HG02759 (cell line): ENCODE results near the gene CPEB1.
"Not testable (repeated sequence)": the region's sequence is repeated elsewhere in the genome, so short reads cannot be mapped to it uniquely, and the experiment has no call there.

Experiments
- ATAC-seq: cut with Tn5 transposase; IDR thresholded peaks from one replicate; pipeline ENCODE4 v1.9.1; 2021; ENCODE audit warnings: mild to moderate bottlenecking, moderate library complexity; ENCODE audit not compliant: unreplicated experiment

The CPEB1 gene

GRCh38 chr15:82530606-82531379 is 116.4 kb downstream of the CPEB1 start:
- ATAC-seq = peak; percentile 86

- no peak for ATAC-seq
These were observed 117.2 kb downstream of the CPEB1 start for GRCh38 chr15:82530006-82530405.

GRCh38 chr15:82513587-82513986 is 133.6 kb downstream of the CPEB1 start:
- not testable (repeated sequence) for ATAC-seq

- ATAC-seq = not testable (repeated sequence)
These were observed 139.5 kb downstream of the CPEB1 start for GRCh38 chr15:82507693-82508092.

- ATAC-seq = not testable (repeated sequence)
These were observed 140.1 kb downstream of the CPEB1 start for GRCh38 chr15:82507087-82507486.

GRCh38 chr15:82505842-82506241 is 141.3 kb downstream of the CPEB1 start:
- not testable (repeated sequence) for ATAC-seq

GRCh38 chr15:82504074-82504473 is 143.1 kb downstream of the CPEB1 start:
- ATAC-seq = not testable (repeated sequence)

GRCh38 chr15:82502700-82503339 is 144.3 kb downstream of the CPEB1 start:
- ATAC-seq = not testable (repeated sequence)

GRCh38 chr15:82500772-82501171 is 146.4 kb downstream of the CPEB1 start:
- not testable (repeated sequence) for ATAC-seq

GRCh38 chr15:82497978-82498377 is 149.2 kb downstream of the CPEB1 start:
- ATAC-seq = not testable (repeated sequence)
